K562 (cell line): ENCODE results near the gene TMEM271. TPM values are rescaled to one million over a fixed set of nuclear protein-coding genes. Genes with fewer than 3 reads are reported as not detected.
A peak's percentile ranks its signal among the peaks of the same experiment; 100 is the strongest.

ENCODE experiments used
- ATAC-seq: fragments of 200-7000 bp; cut with Tn5 transposase; 3 replicates; pipeline ENCODE4 v1.9.1; 2020; ENCODE audit warnings: moderate library complexity
- BruUV-seq: library from RNA; stranded (reverse); fragments of 400-500 nt; replicated peaks from 2 replicates; lab custom pipeline; 2021; lab: Mats Ljungman, UMichigan
- CTCF ChIA-PET: fragments of 300-600 bp; formaldehyde crosslinking; extraction: SDS; loops from one replicate; lab custom pipeline; 2021; ENCODE audit warnings: low intra/inter-chr PET ratio; lab: Yijun Ruan, JAX
- POLR2A ChIA-PET: fragments of 300-600, 350-650 bp; sonication (Branson Sonifier 250); formaldehyde crosslinking; extraction: SDS; loops from one replicate; lab custom pipeline; 2021; ENCODE audit warnings: antibody characterized with exemption, inconsistent platforms; lab: Yijun Ruan, JAX
- DNase-seq, 4 experiments: peaks; one replicate each; pipeline versions ENCODE4 v3.0.0 to v3.0.0-alpha.2; 2011 to 2018; ENCODE audit warnings: low spot score in 3 of 4, mixed read lengths in 3 of 4; ENCODE audit errors: extremely low read depth in 1 of 4
- FAIRE-seq: peaks from 2 replicates; lab custom pipeline; 2011; peaks lifted over from hg19 to GRCh38; lab: Jason Lieb, UNC
- H2AFZ ChIP-seq: 2 replicates; pipeline ENCODE4 v1.6.0; 2011; ENCODE audit warnings: low read depth, low read length, control low read depth, inconsistent platforms
- H3K27ac ChIP-seq: fragments of 200-600 bp; 3 replicates; pipeline ENCODE4 v1.8.0; 2011; ENCODE audit warnings: low read depth, mild to moderate bottlenecking, control low read depth, inconsistent platforms, low read length, moderate library complexity, mixed read lengths; ENCODE audit errors: extremely low read depth
- H3K27me3 ChIP-seq, 2 experiments: fragments of 300-600 bp in 1 of 2; 2 replicates in 1 of 2; 3 replicates in 1 of 2; pipeline versions ENCODE4 v1.6.0 to v1.8.0; 2011; ENCODE audit warnings: inconsistent platforms in 2 of 2, low read length in 2 of 2, mild to moderate bottlenecking in 1 of 2, mixed read lengths in 1 of 2, moderate library complexity in 1 of 2; ENCODE audit not compliant: control insufficient read depth in 2 of 2, insufficient read depth in 2 of 2
- H3K36me3 ChIP-seq: fragments of 300-600 bp; 3 replicates; pipeline ENCODE4 v1.8.0; 2011; ENCODE audit warnings: mild to moderate bottlenecking, low read length, inconsistent platforms; ENCODE audit not compliant: control insufficient read depth, insufficient read depth
- H3K4me1 ChIP-seq, 2 experiments: fragments of 200-600 bp in 1 of 2; replicated peaks in 1 of 2; 2 replicates in 1 of 2; 3 replicates in 1 of 2; pipeline versions ENCODE4 v1.5.1 to v1.8.0; 2011; ENCODE audit warnings: inconsistent platforms in 2 of 2, low read length in 2 of 2, mild to moderate bottlenecking in 1 of 2, mixed read lengths in 1 of 2, moderate library complexity in 1 of 2; ENCODE audit not compliant: control insufficient read depth in 2 of 2, insufficient read depth in 2 of 2
- H3K4me2 ChIP-seq: 2 replicates; pipeline ENCODE4 v1.6.1; 2011; ENCODE audit warnings: low read length, control low read depth, inconsistent platforms, mixed read lengths; ENCODE audit not compliant: insufficient read depth
- H3K4me3 ChIP-seq: fragments of 200-600 bp; sonication (generic), shearing (Covaris generic); 2 replicates; pipeline ENCODE4 v1.5.1; 2016; ENCODE audit warnings: control low read depth, inconsistent platforms
- H3K79me2 ChIP-seq: fragments of 200-600 bp; 3 replicates; pipeline ENCODE4 v1.8.0; 2011; ENCODE audit warnings: low read length, inconsistent platforms; ENCODE audit not compliant: control insufficient read depth, insufficient read depth
- H3K9ac ChIP-seq, 2 experiments: 2 replicates each; pipeline versions ENCODE4 v1.6.0 to v1.6.1; 2011; ENCODE audit warnings: low read depth in 2 of 2, low read length in 2 of 2, control low read depth in 1 of 2, inconsistent platforms in 1 of 2, mild to moderate bottlenecking in 1 of 2, mixed read lengths in 1 of 2; ENCODE audit not compliant: insufficient read depth in 1 of 2
- H3K9me1 ChIP-seq: one replicate; pipeline ENCODE4 v1.6.0; 2011; ENCODE audit warnings: inconsistent platforms, mild to moderate bottlenecking, low read length, moderate library complexity; ENCODE audit not compliant: control insufficient read depth, insufficient read depth
- H3K9me3 ChIP-seq: replicated peaks from 2 replicates; pipeline ENCODE4 v1.5.1; 2011; ENCODE audit warnings: low read depth, low read length, inconsistent platforms; ENCODE audit not compliant: control insufficient read depth, insufficient read depth
- H4K20me1 ChIP-seq: replicated peaks from 2 replicates; pipeline ENCODE4 v1.6.1; 2011; ENCODE audit warnings: low read length, inconsistent platforms, mixed read lengths; ENCODE audit not compliant: control insufficient read depth, insufficient read depth
- E2F3 ChIP-seq: fragments of 250-450 bp; sonication (Bioruptor Pico); IDR thresholded peaks from 2 replicates; pipeline ENCODE4 v1.4.0; 2020; ENCODE audit warnings: mild to moderate bottlenecking
- EWSR1 ChIP-seq: fragments of 450-650 bp; IDR thresholded peaks from 2 replicates; pipeline ENCODE4 v1.6.1; 2018; ENCODE audit warnings: borderline replicate concordance, mild to moderate bottlenecking, low read depth, moderate library complexity; ENCODE audit not compliant: partially characterized antibody
- GABPA ChIP-seq: fragments of 200-800 bp; sonication (Bioruptor generic); conservative IDR thresholded peaks from 2 replicates; pipeline ENCODE4 v1.6.1; 2016; ENCODE audit warnings: low read depth, missing genetic modification characterization, missing compliant biosample characterization
- HCFC1 ChIP-seq: IDR thresholded peaks from 2 replicates; pipeline ENCODE4 v1.6.1; 2012; ENCODE audit warnings: low read depth, low read length, improper control_type of control experiment
- MEF2D ChIP-seq: conservative IDR thresholded peaks from 2 replicates; pipeline ENCODE4 v1.6.1; 2016; ENCODE audit warnings: low read depth, missing genetic modification characterization, missing compliant biosample characterization
- POU5F1 ChIP-seq: fragments of 150-350 bp; IDR thresholded peaks from 2 replicates; pipeline ENCODE4 v1.6.1; 2014; ENCODE audit warnings: borderline replicate concordance, low read length, low read depth, mild to moderate bottlenecking; ENCODE audit not compliant: partially characterized antibody
- ZNF239 ChIP-seq: fragments of 250-450 bp; sonication (Bioruptor Pico); IDR thresholded peaks from 2 replicates; pipeline ENCODE4 v1.4.0; 2020; ENCODE audit warnings: mild to moderate bottlenecking
- WGBS: fragments of 100-300 bp; shearing (Covaris generic); methylation state at CpG from one replicate; pipeline ENCODE4 v1.1.6; 2016; ENCODE audit warnings: low coverage, mixed read lengths; ENCODE audit not compliant: insufficient coverage; ENCODE audit errors: missing lambda C conversion rate; 5-methylcytosine and 5-hydroxymethylcytosine counted together
- in situ Hi-C: fragments of 300-500 bp; cut with MboI; formaldehyde crosslinking; loops from 4 replicates; pipeline ENCODE4 v1.15.0; 2018; ENCODE audit warnings: inconsistent platforms, mixed read lengths
- intact Hi-C: fragments of 100-400 bp; cut with micrococcal nuclease; formaldehyde crosslinking; loops from 2 replicates; pipeline ENCODE4 v1.14.2; 2022
- polyA plus RNA-seq, 8 experiments: library from polyadenylated mRNA; depleted of rRNA in 4 of 8; stranded (reverse) in 5 of 8; unstranded in 3 of 8; fragments of >200 nt; fragmentation: Nextera tagmentation in 2 of 8; fragmentation: Illumina TruSeq in 1 of 8; extraction: Ambion mirVana in 2 of 8; extraction: Trizol in 1 of 8; gene quantifications; 2 replicates each; pipeline versions ENCODE4 v1.2.1 to v1.2.3, GENCODE V29; 2011 to 2014; ENCODE audit warnings: inconsistent platforms in 1 of 8, missing spikeins in 1 of 8
- total RNA-seq, 7 experiments: library from RNA; depleted of rRNA in 6 of 7; stranded (reverse); fragments of >200 nt in 6 of 7; fragmentation: Illumina TruSeq in 2 of 7; extraction: Trizol in 2 of 7; gene quantifications; 2 replicates each; pipeline versions ENCODE4 v1.2.1 to v1.2.3, GENCODE V29; 2011 to 2021; ENCODE audit warnings: low replicate concordance in 1 of 7
- TF ChIP-seq, protein P1 (sequence below), 2 experiments: fragments of 450-650 bp; formaldehyde crosslinking in 1 of 2; IDR thresholded peaks; 2 replicates each; pipeline versions ENCODE4 v1.4.0 to v1.6.1; 2014 to 2020; ENCODE audit warnings: mild to moderate bottlenecking in 2 of 2, borderline replicate concordance in 1 of 2, low read depth in 1 of 2
- TF ChIP-seq, protein P2 (sequence below): fragments of 250-450 bp; sonication (Bioruptor Pico); IDR thresholded peaks from 2 replicates; pipeline ENCODE4 v1.4.0; 2020; ENCODE audit warnings: mild to moderate bottlenecking, moderate library complexity, borderline replicate concordance

Gene TMEM271
- total and polyA plus RNA-seq, 9 of the 15 experiments (the other 6 are each of a cell fraction or from before 2014, with no cell fraction given), result not detected

DNA sequence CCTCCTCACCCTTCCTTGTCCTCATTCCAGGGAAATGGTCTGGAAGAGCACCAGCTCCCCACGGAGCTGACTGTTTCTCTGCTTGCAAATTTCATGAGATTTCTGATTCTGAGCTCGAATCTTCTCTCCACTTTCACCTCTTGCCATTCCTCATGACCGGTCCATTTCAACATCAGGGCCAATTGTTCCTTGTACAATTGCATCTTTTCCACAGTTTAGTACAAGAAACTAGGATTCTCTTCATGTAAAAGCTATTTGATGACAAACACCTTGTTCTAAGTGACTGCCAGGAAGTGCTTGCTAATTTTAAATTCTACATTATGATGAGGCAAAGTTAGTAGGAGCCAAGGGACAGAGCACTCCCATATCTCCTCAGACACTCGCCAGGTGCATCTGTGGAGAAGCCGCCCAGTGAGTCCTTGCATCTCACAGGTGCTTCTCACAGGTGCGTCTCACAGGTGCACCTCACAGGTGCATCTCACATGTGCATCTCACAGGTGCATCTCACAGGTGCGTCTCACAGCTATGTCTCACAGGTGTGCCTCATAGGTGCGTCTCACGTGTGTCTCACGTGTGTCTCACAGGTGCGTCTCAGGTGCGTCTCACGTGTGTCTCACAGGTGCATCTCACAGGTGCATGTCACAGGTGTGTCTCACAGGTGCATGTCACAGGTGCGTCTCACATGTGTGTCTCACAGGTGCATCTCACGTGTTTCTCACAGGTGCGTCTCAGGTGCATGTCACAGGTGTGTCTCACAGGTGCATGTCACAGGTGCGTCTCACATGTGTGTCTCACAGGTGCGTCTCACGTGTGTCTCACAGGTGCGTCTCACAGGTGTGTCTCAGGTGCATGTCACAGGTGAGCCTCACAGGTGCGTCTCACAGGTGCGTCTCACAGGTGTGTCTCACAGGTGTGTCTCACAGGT, 46.2 kb upstream of the TMEM271 start:
- no peaks in the 10 kb centered on the region for H3K79me2 ChIP-seq
- peaks cover 16 to 66% of the 10 kb centered on the region in 2 experiments for H3K27me3 ChIP-seq
- no peaks in the 10 kb centered on the region for H4K20me1 ChIP-seq
- DNase-seq, result no peak
- intact Hi-C loops (no loop called here), in situ Hi-C loops (no loop called here)
- H3K27ac ChIP-seq, result no peak overlapping the region
- H3K9me1 ChIP-seq, result no peaks in the 10 kb centered on the region
- H3K9me3 ChIP-seq, result no peaks in the 10 kb centered on the region
- ATAC-seq, result no peak
- BruUV-seq, result no TSS peak
- H3K4me3 ChIP-seq, result no peak overlapping the region
- H3K4me2 ChIP-seq, result no peak overlapping the region
- peaks cover 0 to 20% of the 10 kb centered on the region in 2 experiments; a peak in 2 of 5 replicates for H3K4me1 ChIP-seq
- WGBS, result 18% methylated on average over 22 of the region's 22 CpGs
- ChIA-PET POLR2A (no interaction called here), CTCF (no interaction called here)
- peak; percentile 23 for FAIRE-seq
- no peak overlapping the region for H2AFZ ChIP-seq
- no peak overlapping the region for H3K9ac ChIP-seq
- H3K36me3 ChIP-seq, result no peaks in the 10 kb centered on the region
- TF ChIP-seq, protein P1, sequence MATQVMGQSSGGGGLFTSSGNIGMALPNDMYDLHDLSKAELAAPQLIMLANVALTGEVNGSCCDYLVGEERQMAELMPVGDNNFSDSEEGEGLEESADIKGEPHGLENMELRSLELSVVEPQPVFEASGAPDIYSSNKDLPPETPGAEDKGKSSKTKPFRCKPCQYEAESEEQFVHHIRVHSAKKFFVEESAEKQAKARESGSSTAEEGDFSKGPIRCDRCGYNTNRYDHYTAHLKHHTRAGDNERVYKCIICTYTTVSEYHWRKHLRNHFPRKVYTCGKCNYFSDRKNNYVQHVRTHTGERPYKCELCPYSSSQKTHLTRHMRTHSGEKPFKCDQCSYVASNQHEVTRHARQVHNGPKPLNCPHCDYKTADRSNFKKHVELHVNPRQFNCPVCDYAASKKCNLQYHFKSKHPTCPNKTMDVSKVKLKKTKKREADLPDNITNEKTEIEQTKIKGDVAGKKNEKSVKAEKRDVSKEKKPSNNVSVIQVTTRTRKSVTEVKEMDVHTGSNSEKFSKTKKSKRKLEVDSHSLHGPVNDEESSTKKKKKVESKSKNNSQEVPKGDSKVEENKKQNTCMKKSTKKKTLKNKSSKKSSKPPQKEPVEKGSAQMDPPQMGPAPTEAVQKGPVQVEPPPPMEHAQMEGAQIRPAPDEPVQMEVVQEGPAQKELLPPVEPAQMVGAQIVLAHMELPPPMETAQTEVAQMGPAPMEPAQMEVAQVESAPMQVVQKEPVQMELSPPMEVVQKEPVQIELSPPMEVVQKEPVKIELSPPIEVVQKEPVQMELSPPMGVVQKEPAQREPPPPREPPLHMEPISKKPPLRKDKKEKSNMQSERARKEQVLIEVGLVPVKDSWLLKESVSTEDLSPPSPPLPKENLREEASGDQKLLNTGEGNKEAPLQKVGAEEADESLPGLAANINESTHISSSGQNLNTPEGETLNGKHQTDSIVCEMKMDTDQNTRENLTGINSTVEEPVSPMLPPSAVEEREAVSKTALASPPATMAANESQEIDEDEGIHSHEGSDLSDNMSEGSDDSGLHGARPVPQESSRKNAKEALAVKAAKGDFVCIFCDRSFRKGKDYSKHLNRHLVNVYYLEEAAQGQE (IDR thresholded peaks at IDR 0.05; ENCODE audit: borderline replicate concordance), result no peak
- TF ChIP-seq, protein P1 (CRISPR knock-in tag; IDR thresholded peaks at IDR 0.05; ENCODE audit: low read depth), result no peak
- TF ChIP-seq MEF2D (tag) (no peak), E2F3 (CRISPR knock-in tag) (no peak), GABPA (tag) (no peak), EWSR1 (no peak), HCFC1 (no peak), POU5F1 (no peak), ZNF239 (CRISPR knock-in tag) (no peak)
- TF ChIP-seq, protein P2, sequence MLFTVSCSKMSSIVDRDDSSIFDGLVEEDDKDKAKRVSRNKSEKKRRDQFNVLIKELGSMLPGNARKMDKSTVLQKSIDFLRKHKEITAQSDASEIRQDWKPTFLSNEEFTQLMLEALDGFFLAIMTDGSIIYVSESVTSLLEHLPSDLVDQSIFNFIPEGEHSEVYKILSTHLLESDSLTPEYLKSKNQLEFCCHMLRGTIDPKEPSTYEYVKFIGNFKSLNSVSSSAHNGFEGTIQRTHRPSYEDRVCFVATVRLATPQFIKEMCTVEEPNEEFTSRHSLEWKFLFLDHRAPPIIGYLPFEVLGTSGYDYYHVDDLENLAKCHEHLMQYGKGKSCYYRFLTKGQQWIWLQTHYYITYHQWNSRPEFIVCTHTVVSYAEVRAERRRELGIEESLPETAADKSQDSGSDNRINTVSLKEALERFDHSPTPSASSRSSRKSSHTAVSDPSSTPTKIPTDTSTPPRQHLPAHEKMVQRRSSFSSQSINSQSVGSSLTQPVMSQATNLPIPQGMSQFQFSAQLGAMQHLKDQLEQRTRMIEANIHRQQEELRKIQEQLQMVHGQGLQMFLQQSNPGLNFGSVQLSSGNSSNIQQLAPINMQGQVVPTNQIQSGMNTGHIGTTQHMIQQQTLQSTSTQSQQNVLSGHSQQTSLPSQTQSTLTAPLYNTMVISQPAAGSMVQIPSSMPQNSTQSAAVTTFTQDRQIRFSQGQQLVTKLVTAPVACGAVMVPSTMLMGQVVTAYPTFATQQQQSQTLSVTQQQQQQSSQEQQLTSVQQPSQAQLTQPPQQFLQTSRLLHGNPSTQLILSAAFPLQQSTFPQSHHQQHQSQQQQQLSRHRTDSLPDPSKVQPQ (CRISPR knock-in tag), result no peak
